H1 (cell line): ENCODE measurements around the gene KRT3. TPM values are rescaled to one million over a fixed set of nuclear protein-coding genes. Genes with fewer than 3 reads are reported as not detected.

Source experiments
- CTCF ChIA-PET: fragments of 300-600 bp; sonication (Branson Sonifier 250); formaldehyde crosslinking; loops from one replicate; lab custom pipeline; 2021; ENCODE audit not compliant: partially characterized antibody; lab: Charles Lee
- POLR2A ChIA-PET: fragments of 300-600 bp; sonication (Branson Sonifier 250); formaldehyde crosslinking; loops from one replicate; lab custom pipeline; 2021; ENCODE audit warnings: inconsistent platforms; ENCODE audit not compliant: partially characterized antibody; lab: Charles Lee
- DNase-seq, 2 experiments: peaks; one replicate each; pipeline versions ENCODE4 v3.0.0 to v3.0.0-alpha.2; 2010 to 2022; ENCODE audit warnings: low spot score in 2 of 2, low read depth in 1 of 2, mixed read lengths in 1 of 2
- FAIRE-seq: peaks from 2 replicates; lab custom pipeline; 2011; peaks lifted over from hg19 to GRCh38; lab: Jason Lieb, UNC
- H2AFZ ChIP-seq: 2 replicates; pipeline ENCODE4 v1.8.1; 2012; ENCODE audit warnings: low read length, inconsistent platforms
- H2AK5ac ChIP-seq: 2 replicates; pipeline ENCODE4 v1.6.1; 2013; ENCODE audit warnings: low read depth, low read length
- H2BK120ac ChIP-seq: replicated peaks from 2 replicates; pipeline ENCODE3; 2013; ENCODE audit warnings: low read depth, low read length, inconsistent platforms
- H2BK12ac ChIP-seq: 2 replicates; pipeline ENCODE4 v1.6.1; 2013; ENCODE audit warnings: low read depth, low read length
- H2BK15ac ChIP-seq: 2 replicates; pipeline ENCODE4 v1.6.1; 2013; ENCODE audit warnings: low read length
- H2BK20ac ChIP-seq: 2 replicates; pipeline ENCODE4 v1.6.1; 2013; ENCODE audit warnings: low read length
- H2BK5ac ChIP-seq: 2 replicates; pipeline ENCODE4 v1.6.1; 2013; ENCODE audit warnings: low read depth, low read length
- H3K14ac ChIP-seq: 2 replicates; pipeline ENCODE4 v1.6.1; 2013; ENCODE audit warnings: inconsistent platforms; ENCODE audit not compliant: insufficient read length
- H3K18ac ChIP-seq: 2 replicates; pipeline ENCODE4 v1.6.1; 2013; ENCODE audit warnings: low read length; ENCODE audit errors: extremely low read depth
- H3K23ac ChIP-seq: 2 replicates; pipeline ENCODE4 v1.6.1; 2013; ENCODE audit warnings: inconsistent platforms; ENCODE audit not compliant: insufficient read length
- H3K23me2 ChIP-seq: 2 replicates; pipeline ENCODE4 v1.6.1; 2013; ENCODE audit warnings: low read depth, low read length
- H3K27ac ChIP-seq: 2 replicates; pipeline ENCODE4 v1.6.1; 2011; ENCODE audit warnings: low read depth, low read length, inconsistent platforms
- H3K27me3 ChIP-seq, 4 experiments: replicated peaks in 1 of 4; 1 replicate in 1 of 4; 2 replicates in 3 of 4; pipeline versions ENCODE4 v1.6.1 to v1.8.1; 2011 to 2013; ENCODE audit warnings: low read length in 3 of 4, mild to moderate bottlenecking in 3 of 4, inconsistent platforms in 2 of 4, mixed read lengths in 2 of 4, moderate library complexity in 1 of 4; ENCODE audit not compliant: control insufficient read depth in 3 of 4, insufficient read depth in 3 of 4; ENCODE audit errors: extremely low read depth in 1 of 4
- H3K36me3 ChIP-seq, 4 experiments: 2 replicates each; pipeline versions ENCODE4 v1.6.1 to v1.8.1; 2011 to 2013; ENCODE audit warnings: mild to moderate bottlenecking in 4 of 4, low read length in 3 of 4, moderate library complexity in 2 of 4, control low read depth in 1 of 4, inconsistent platforms in 1 of 4; ENCODE audit not compliant: insufficient read depth in 4 of 4, control insufficient read depth in 2 of 4
- H3K4ac ChIP-seq: replicated peaks from 2 replicates; pipeline ENCODE3; 2013; ENCODE audit warnings: low read length, low read depth, mixed read lengths, inconsistent platforms; ENCODE audit not compliant: insufficient read length
- H3K4me1 ChIP-seq, 4 experiments: replicated peaks in 1 of 4; 1 replicate in 1 of 4; 2 replicates in 3 of 4; pipeline versions ENCODE4 v1.6.1 to v1.8.1; 2011 to 2013; ENCODE audit warnings: low read length in 3 of 4, inconsistent platforms in 2 of 4, mixed read lengths in 1 of 4; ENCODE audit not compliant: insufficient read depth in 4 of 4, control insufficient read depth in 3 of 4
- H3K4me2 ChIP-seq, 2 experiments: 2 replicates each; pipeline versions ENCODE4 v1.6.1 to v1.8.1; 2011 to 2013; ENCODE audit warnings: low read depth in 2 of 2, low read length in 2 of 2, control low read depth in 1 of 2, inconsistent platforms in 1 of 2, mild to moderate bottlenecking in 1 of 2; ENCODE audit not compliant: insufficient read depth in 1 of 2
- H3K4me3 ChIP-seq, 4 experiments: fragments of 200-600, 300-600 bp in 1 of 4; sonication (generic), shearing (Covaris generic), sonication (Bioruptor Twin) in 1 of 4; 2 replicates each; pipeline versions ENCODE4 v1.5.1 to v1.8.1; 2011 to 2016; ENCODE audit warnings: low read length in 4 of 4, low read depth in 3 of 4, control low read depth in 2 of 4, inconsistent platforms in 2 of 4, mild to moderate bottlenecking in 2 of 4, mixed read lengths in 1 of 4, moderate library complexity in 1 of 4; ENCODE audit not compliant: insufficient read depth in 2 of 4; ENCODE audit errors: extremely low read depth in 1 of 4
- H3K56ac ChIP-seq: replicated peaks from 2 replicates; pipeline ENCODE3; 2013; ENCODE audit warnings: low read depth, mild to moderate bottlenecking, mixed read lengths, low read length, inconsistent platforms; ENCODE audit not compliant: insufficient read length
- H3K79me1 ChIP-seq: 2 replicates; pipeline ENCODE4 v1.6.1; 2013; ENCODE audit warnings: low read depth, low read length, control low read depth
- H3K79me2 ChIP-seq, 2 experiments: 2 replicates each; pipeline versions ENCODE4 v1.6.1 to v1.8.1; 2012 to 2013; ENCODE audit warnings: low read length in 2 of 2, mild to moderate bottlenecking in 2 of 2, inconsistent platforms in 1 of 2; ENCODE audit not compliant: insufficient read depth in 2 of 2, control insufficient read depth in 1 of 2
- H3K9ac ChIP-seq, 4 experiments: replicated peaks in 1 of 4; 1 replicate in 1 of 4; 2 replicates in 3 of 4; pipeline versions ENCODE4 v1.6.1 to v1.8.1; 2011 to 2013; ENCODE audit warnings: low read depth in 3 of 4, low read length in 3 of 4, control low read depth in 2 of 4, mild to moderate bottlenecking in 2 of 4, moderate library complexity in 2 of 4, inconsistent platforms in 1 of 4; ENCODE audit errors: extremely low read depth in 1 of 4
- H3K9me3 ChIP-seq, 2 experiments: 2 replicates each; pipeline versions ENCODE4 v1.6.1 to v1.8.1; 2012 to 2013; ENCODE audit warnings: mild to moderate bottlenecking in 2 of 2, moderate library complexity in 2 of 2, control low read depth in 1 of 2, inconsistent platforms in 1 of 2, low read depth in 1 of 2, low read length in 1 of 2, mixed read lengths in 1 of 2; ENCODE audit not compliant: insufficient read depth in 2 of 2
- H4K20me1 ChIP-seq, 2 experiments: replicated peaks in 1 of 2; 2 replicates each; pipeline versions ENCODE3 to v1.8.1; 2011 to 2013; ENCODE audit warnings: inconsistent platforms in 2 of 2, low read length in 2 of 2, mild to moderate bottlenecking in 1 of 2; ENCODE audit not compliant: insufficient read depth in 2 of 2, control insufficient read depth in 1 of 2
- H4K5ac ChIP-seq: 2 replicates; pipeline ENCODE4 v1.6.1; 2013; ENCODE audit warnings: low read length, low read depth, mixed read lengths, inconsistent platforms; ENCODE audit not compliant: insufficient read length
- H4K8ac ChIP-seq: 2 replicates; pipeline ENCODE4 v1.8.0; 2013; ENCODE audit warnings: mild to moderate bottlenecking, moderate library complexity, low read length, inconsistent platforms; ENCODE audit not compliant: insufficient read depth; ENCODE audit errors: extremely low read depth
- H4K91ac ChIP-seq: replicated peaks from 2 replicates; pipeline ENCODE3; 2013; ENCODE audit warnings: low read length, mixed read lengths, inconsistent platforms; ENCODE audit not compliant: insufficient read length
- CREB1 ChIP-seq: IDR thresholded peaks from 2 replicates; pipeline ENCODE4 v1.6.1; 2012; ENCODE audit warnings: inconsistent platforms
- KDM4A ChIP-seq: IDR thresholded peaks from one replicate; pipeline ENCODE4 v1.7.1; 2012; ENCODE audit warnings: low read depth, mild to moderate bottlenecking, moderate library complexity, low read length, inconsistent platforms; ENCODE audit not compliant: severe bottlenecking
- POLR2AphosphoS5 ChIP-seq: IDR thresholded peaks from 2 replicates; pipeline ENCODE4 v1.6.1; 2011; ENCODE audit warnings: low read depth, low read length
- RXRA ChIP-seq: IDR thresholded peaks from 2 replicates; pipeline ENCODE4 v1.6.1; 2011; ENCODE audit warnings: low read depth, mild to moderate bottlenecking, low read length, moderate library complexity; ENCODE audit not compliant: insufficient read depth
- SIX5 ChIP-seq: IDR thresholded peaks from 2 replicates; pipeline ENCODE4 v1.6.1; 2011; ENCODE audit warnings: mild to moderate bottlenecking, low read depth, low read length
- TAF7 ChIP-seq: optimal IDR thresholded peaks from 2 replicates; pipeline ENCODE3; 2011; ENCODE audit warnings: low read depth, mild to moderate bottlenecking, inconsistent platforms, low read length, moderate library complexity, borderline replicate concordance
- WGBS, 2 experiments: shearing (Covaris generic) in 1 of 2; methylation state at CpG; one replicate each; pipeline versions ENCODE4 v1.1.6 to v1.1.7; 2013 to 2015; ENCODE audit warnings: low lambda C conversion rate in 2 of 2, mixed read lengths in 2 of 2, inconsistent platforms in 1 of 2, low coverage in 1 of 2, missing lambda C conversion rate in 1 of 2; ENCODE audit not compliant: insufficient replicate concordance in 2 of 2, insufficient coverage in 1 of 2, insufficient read length in 1 of 2; ENCODE audit errors: extremely low coverage in 1 of 2, missing lambda C conversion rate in 1 of 2; 5-methylcytosine and 5-hydroxymethylcytosine counted together
- polyA plus RNA-seq, 7 experiments: library from polyadenylated mRNA; depleted of rRNA in 3 of 7; stranded (reverse) in 5 of 7; unstranded in 2 of 7; fragments of >200 nt in 5 of 7; fragments of 200-250 nt in 2 of 7; gene quantifications; 1 replicate in 5 of 7; 2 replicates in 1 of 7; 4 replicates in 1 of 7; pipeline versions ENCODE4 v1.2.1 to v1.2.3, GENCODE V29; 2011 to 2013; ENCODE audit warnings: missing spikeins in 2 of 7, mixed read lengths in 2 of 7
- total RNA-seq: library from RNA; stranded (reverse); fragmentation: NEBNext Ultra II Directional; extraction: Animal tissue kit (Norgen Biotek cat#: 25700); gene quantifications from 2 replicates; pipeline ENCODE4 v1.2.1, GENCODE V29; 2021
- TF ChIP-seq, protein P1 (sequence below), 3 experiments: IDR thresholded peaks; 1 replicate in 2 of 3; 2 replicates in 1 of 3; pipeline versions ENCODE4 v1.5.1 to v1.6.1; 2011; ENCODE audit warnings: low read length in 3 of 3, mild to moderate bottlenecking in 3 of 3, inconsistent platforms in 2 of 3, low read depth in 1 of 3, moderate library complexity in 1 of 3; ENCODE audit not compliant: insufficient read depth in 1 of 3; ENCODE audit errors: control extremely low read depth in 1 of 3

KRT3 gene
- total and polyA plus RNA-seq, 2 of the 8 experiments (the other 6 are each of a cell fraction or from before 2014, with no cell fraction given), result not detected

DNA sequence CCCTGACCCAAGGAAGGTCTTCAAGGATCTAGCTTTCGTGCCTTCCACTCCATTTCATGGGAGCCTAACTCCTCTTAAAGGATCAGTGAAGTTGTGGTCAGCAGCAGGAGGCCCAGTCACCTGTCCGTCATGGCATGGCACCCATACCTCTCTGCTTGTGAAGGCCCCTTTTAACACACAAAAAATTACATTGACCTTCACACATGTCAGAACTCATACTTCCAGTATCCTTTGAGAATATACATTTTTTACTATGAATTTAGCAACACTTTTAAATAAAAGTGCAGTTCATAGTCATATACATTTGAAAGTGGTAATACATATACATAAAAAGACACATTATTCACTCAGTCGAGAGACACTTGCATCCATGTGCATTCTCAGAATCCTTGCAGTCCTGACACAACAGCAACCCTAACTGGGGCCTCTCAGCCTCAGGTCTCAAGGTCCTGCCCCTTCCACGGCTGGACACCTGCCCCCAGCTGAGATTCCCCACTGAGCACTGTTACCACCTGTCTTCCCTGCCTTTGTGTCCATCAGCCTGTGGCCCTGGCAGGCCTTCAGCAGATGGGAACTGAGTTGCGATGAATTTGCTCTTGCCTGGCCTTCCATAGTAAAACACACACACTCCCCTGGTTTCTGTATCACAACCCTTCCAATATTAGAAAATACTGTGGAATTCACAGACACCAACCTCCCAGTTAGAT lies 3.7 kb upstream of the KRT3 start:
- peak overlapping the region; percentile 16 to 34; a peak in 2 of 4 replicates for H3K4me2 ChIP-seq
- H2AFZ ChIP-seq, result no peak overlapping the region

More for the DNA sequence above, 3.7 kb upstream of the KRT3 start:
- Histone ChIP-seq H4K91ac (peak overlapping the region; percentile 2), H2BK5ac (peak overlapping the region; percentile 52; the same call in 1 of the 2 replicates), H3K4me1 (peaks cover 0 to 11% (median 2%) of the 10 kb centered on the region in 4 experiments; a peak in 3 of 7 replicates), H3K79me2 (no peaks in the 10 kb centered on the region), H2BK20ac (no peak overlapping the region), H3K18ac (no peak overlapping the region; the same call in 1 of the 2 replicates), H2BK15ac (no peak overlapping the region; the same call in 1 of the 2 replicates), H4K5ac (no peak overlapping the region), H3K56ac (no peak overlapping the region), H3K9ac (no peak overlapping the region), H3K4ac (no peak overlapping the region), H3K79me1 (no peaks in the 10 kb centered on the region), H4K8ac (no peak overlapping the region), H3K23me2 (peaks cover 2% of the 10 kb centered on the region; the same call in 1 of the 2 replicates), H4K20me1 (no peaks in the 10 kb centered on the region), H3K27me3 (no peaks in the 10 kb centered on the region), H3K4me3 (no peak overlapping the region), H3K23ac (no peak overlapping the region), H3K27ac (no peak overlapping the region), H3K9me3 (no peaks in the 10 kb centered on the region; a peak in 1 of 4 replicates), H3K36me3 (no peaks in the 10 kb centered on the region), H2BK120ac (peak overlapping the region; percentile 24), H2AK5ac (peak overlapping the region; percentile 76; the same call in 1 of the 2 replicates), H2BK12ac (peak overlapping the region; percentile 87; the same call in 1 of the 2 replicates), H3K14ac (no peak overlapping the region)
- DNase-seq (no peak), FAIRE-seq (no peak)
- ChIA-PET POLR2A (no interaction called here), CTCF (interaction anchor here (0.6 to 3.3 kb wide), 3 partner anchors 8 to 544 kb away, joined by 3 to 20 read pairs (median 4); no protein-coding TSS in a partner anchor)
- TF ChIP-seq, protein P1, sequence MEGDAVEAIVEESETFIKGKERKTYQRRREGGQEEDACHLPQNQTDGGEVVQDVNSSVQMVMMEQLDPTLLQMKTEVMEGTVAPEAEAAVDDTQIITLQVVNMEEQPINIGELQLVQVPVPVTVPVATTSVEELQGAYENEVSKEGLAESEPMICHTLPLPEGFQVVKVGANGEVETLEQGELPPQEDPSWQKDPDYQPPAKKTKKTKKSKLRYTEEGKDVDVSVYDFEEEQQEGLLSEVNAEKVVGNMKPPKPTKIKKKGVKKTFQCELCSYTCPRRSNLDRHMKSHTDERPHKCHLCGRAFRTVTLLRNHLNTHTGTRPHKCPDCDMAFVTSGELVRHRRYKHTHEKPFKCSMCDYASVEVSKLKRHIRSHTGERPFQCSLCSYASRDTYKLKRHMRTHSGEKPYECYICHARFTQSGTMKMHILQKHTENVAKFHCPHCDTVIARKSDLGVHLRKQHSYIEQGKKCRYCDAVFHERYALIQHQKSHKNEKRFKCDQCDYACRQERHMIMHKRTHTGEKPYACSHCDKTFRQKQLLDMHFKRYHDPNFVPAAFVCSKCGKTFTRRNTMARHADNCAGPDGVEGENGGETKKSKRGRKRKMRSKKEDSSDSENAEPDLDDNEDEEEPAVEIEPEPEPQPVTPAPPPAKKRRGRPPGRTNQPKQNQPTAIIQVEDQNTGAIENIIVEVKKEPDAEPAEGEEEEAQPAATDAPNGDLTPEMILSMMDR (IDR thresholded peaks at IDR 0.05; ENCODE audit: control extremely low read depth in 1 of 3, insufficient read depth in 1 of 3, low read depth in 1 of 3, low read length in 3 of 3), result no peak
- no peak for TF ChIP-seq POLR2AphosphoS5
- no peak for TF ChIP-seq SIX5
- TF ChIP-seq CREB1, result no peak
- no peak for TF ChIP-seq KDM4A
- TF ChIP-seq TAF7, result no peak
- TF ChIP-seq RXRA, result no peak
- 89% methylated on average over 5 of the region's 5 CpGs; no CpG with 5 or more reads in 1 of the 2 experiments for WGBS, 2 experiments
